GM21390 (cell line): Measurements from ENCODE around the gene KCNH5.

Source experiments
- ATAC-seq: cut with Tn5 transposase; IDR thresholded peaks from one replicate; pipeline ENCODE4 v1.9.1; 2021; ENCODE audit not compliant: unreplicated experiment

The KCNH5 gene

GRCh38 chr14:62687818-62688217 lies 357.4 kb downstream of the KCNH5 start:
- ATAC-seq: no peak

GRCh38 chr14:62684376-62684775 lies 360.9 kb downstream of the KCNH5 start:
- ATAC-seq: no peak

- no peak for ATAC-seq
Observed at GRCh38 chr14:62682208-62682607, 363.1 kb downstream of the KCNH5 start.

GRCh38 chr14:62674563-62675237 lies 370.6 kb downstream of the KCNH5 start:
- no peak for ATAC-seq

- no peak for ATAC-seq
Observed at GRCh38 chr14:62673014-62673755, 372.1 kb downstream of the KCNH5 start.

- ATAC-seq: no peak
Observed at GRCh38 chr14:62670526-62670925, 374.7 kb downstream of the KCNH5 start.

- ATAC-seq: no peak
Observed at GRCh38 chr14:62667421-62667914, 377.8 kb downstream of the KCNH5 start.

- ATAC-seq: no peak
Observed at GRCh38 chr14:62665286-62665685, 380.0 kb downstream of the KCNH5 start.

- no peak for ATAC-seq
Observed at GRCh38 chr14:62663456-62663821, 381.8 kb downstream of the KCNH5 start.

GRCh38 chr14:62662811-62663455 lies 382.3 kb downstream of the KCNH5 start:
- no peak for ATAC-seq

GRCh38 chr14:62661818-62662217 lies 383.4 kb downstream of the KCNH5 start:
- ATAC-seq: no peak

- ATAC-seq: no peak
Observed at GRCh38 chr14:62658631-62659030, 386.6 kb downstream of the KCNH5 start.

GRCh38 chr14:62657376-62657775 lies 387.9 kb downstream of the KCNH5 start:
- ATAC-seq: no peak

- no peak for ATAC-seq
Observed at GRCh38 chr14:62655166-62655565, 390.1 kb downstream of the KCNH5 start.

- no peak for ATAC-seq
Observed at GRCh38 chr14:62654641-62655040, 390.6 kb downstream of the KCNH5 start.
